Stimulated activated naive B cell treated with anti-CD40 and anti-IgM and Interleukin-4, amounts not matched to agents 10 μg/mL and 1 μg/mL and 100 μg/mL, for 72 hours (primary cell): ENCODE measurements around the gene MAPKAPK3.
A peak's percentile ranks its signal among the peaks of the same experiment; 100 is the strongest.

Source experiments
- ATAC-seq, 2 donors: fragments of 150-1000 bp; cut with Tn5 transposase; replicated peaks; 2 replicates each; pipeline ENCODE4 v1.10.0; 2021; ENCODE audit warnings: moderate library complexity in 1 of 2
- DNase-seq: peaks from one replicate; pipeline ENCODE4 v3.0.0; 2021
- H3K27ac Mint-ChIP-seq: one replicate; pipeline ENCODE4 v1.8.0; 2022; ENCODE audit warnings: mild to moderate bottlenecking, mixed read lengths
- H3K27me3 Mint-ChIP-seq, 2 donors: one replicate each; pipeline ENCODE4 v1.8.0; 2022; ENCODE audit warnings: mixed read lengths in 2 of 2
- H3K36me3 Mint-ChIP-seq, 2 donors: one replicate each; pipeline ENCODE4 v1.8.0; 2022; ENCODE audit warnings: mixed read lengths in 2 of 2, mild to moderate bottlenecking in 1 of 2
- H3K4me1 Mint-ChIP-seq, 2 donors: one replicate each; pipeline ENCODE4 v1.8.0; 2022; ENCODE audit warnings: mixed read lengths in 2 of 2, mild to moderate bottlenecking in 1 of 2
- H3K4me3 Mint-ChIP-seq, 2 donors: one replicate each; pipeline ENCODE4 v1.8.0; 2022; ENCODE audit warnings: mild to moderate bottlenecking in 2 of 2, mixed read lengths in 2 of 2, moderate library complexity in 1 of 2
- H3K9me3 Mint-ChIP-seq, 2 donors: one replicate each; pipeline ENCODE4 v1.8.0; 2022; ENCODE audit warnings: mixed read lengths in 2 of 2, mild to moderate bottlenecking in 1 of 2

Gene MAPKAPK3

GRCh38 chr3:50617096-50617791 is at the start of gene MAPKAPK3:
MAPKAPK3 (plus strand) TSS chr3:50617151; CDS start chr3:50617566, 415 bp downstream.
- no peaks in the 10 kb centered on the region for H3K27me3 Mint-ChIP-seq
- H3K27ac Mint-ChIP-seq: peak within 1 kb of the TSS; percentile 94
- peak within 1 kb of the TSS; percentile 95 to 96 for H3K4me3 Mint-ChIP-seq
- peaks cover 50 to 79% of the 10 kb centered on the region in 2 donors for H3K4me1 Mint-ChIP-seq
- ATAC-seq (peak; percentile 15 to 21), DNase-seq (no peak)
- H3K9me3 Mint-ChIP-seq: no peaks in the 10 kb centered on the region
- H3K36me3 Mint-ChIP-seq: peaks cover 15 to 32% of the 10 kb centered on the region in 2 donors

DNA sequence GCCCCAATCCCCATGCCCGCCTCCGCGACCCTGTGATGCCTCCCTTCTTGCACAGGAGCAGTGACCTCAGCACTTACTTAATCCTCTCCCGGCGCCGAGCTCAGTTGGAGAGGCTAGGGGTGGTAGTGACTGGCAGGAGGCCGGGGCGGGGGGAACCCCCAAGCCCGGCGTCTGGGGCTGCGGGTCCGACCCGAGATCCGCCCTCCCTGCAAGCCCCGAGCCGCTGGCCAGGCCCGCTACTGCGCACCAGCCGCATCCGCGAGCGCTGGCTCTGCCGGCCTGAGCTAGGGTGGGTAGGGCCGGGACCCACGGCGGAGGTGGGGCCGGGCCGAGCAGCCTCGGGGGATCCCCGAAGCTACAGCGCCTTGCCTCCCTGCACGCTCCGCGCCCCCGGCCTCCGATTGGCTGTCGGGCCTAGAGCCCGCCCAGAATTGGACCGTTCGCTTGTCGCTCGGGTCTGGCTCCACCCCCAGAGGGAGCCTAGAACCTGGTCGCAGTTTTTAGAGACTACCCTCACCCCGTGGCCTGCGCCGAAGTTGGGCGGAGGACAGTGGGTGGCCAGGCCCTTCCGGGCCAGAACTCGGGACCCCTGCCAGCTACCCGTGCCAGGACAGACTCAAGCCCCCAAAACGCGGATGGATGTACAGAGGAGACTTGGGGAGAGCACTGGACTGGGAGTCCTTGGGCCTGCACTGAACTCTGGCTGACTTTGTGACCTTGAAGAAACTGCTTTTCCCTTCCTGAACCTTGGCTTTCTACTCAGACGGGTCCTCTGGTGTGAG is 49.4 kb upstream of the MAPKAPK3 start, which contains the start of gene C3orf18:
Gene C3orf18, minus strand, starts transcription at position 362 of the 782 bp plus-strand sequence. CDS start 2,048 bp downstream, outside the sequence.
- H3K27ac Mint-ChIP-seq: peak within 1 kb of the TSS; percentile 98
- H3K4me3 Mint-ChIP-seq: peak within 1 kb of the TSS; percentile 88 to 97
- peak; percentile 83 for ATAC-seq
- peak; percentile 95 for DNase-seq
- H3K4me1 Mint-ChIP-seq: peaks cover 34 to 53% of the 10 kb centered on the region in 2 donors
- H3K27me3 Mint-ChIP-seq: no peaks in the 10 kb centered on the region
- peaks cover 19 to 21% of the 10 kb centered on the region in 2 donors for H3K36me3 Mint-ChIP-seq
- no peaks in the 10 kb centered on the region for H3K9me3 Mint-ChIP-seq

DNA sequence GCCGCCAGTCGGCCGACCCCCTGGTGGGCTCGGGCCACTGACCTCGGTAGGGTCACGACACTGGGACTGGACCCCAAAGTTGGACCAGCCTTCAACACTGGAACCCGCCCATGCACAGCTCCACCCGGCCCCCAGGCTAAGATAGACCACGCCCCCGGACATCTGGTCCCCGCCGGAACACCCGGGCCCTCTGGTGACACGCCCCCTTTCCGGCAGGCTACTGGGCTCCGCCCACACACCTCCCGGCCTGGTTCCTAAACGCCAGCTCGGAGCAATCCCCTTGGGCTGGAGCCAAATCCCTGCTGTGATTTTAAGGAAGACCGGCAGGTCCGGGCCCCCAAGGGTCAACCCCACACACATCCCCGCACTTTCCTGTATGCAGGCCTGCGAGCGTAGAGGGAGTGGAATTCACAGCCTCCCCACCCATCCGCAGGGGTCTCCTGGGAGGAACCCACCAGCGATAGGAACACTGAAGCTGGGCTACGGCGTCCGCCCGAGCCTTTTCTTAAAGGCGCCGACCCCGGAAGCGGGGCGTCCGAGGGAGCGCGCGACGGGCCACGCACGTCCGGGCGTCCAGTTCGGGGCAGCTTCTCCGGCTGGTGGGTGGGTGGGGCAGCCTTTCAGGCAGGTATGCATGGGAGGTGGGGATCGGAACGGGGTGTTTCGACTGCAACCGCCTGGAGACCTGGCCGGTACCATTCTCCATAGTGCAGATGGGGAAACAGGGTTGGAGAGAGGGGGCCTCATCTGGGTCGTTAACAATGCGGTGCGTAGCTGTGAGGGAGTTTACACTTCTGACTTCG is 47.8 kb upstream of the MAPKAPK3 start, which contains the start of gene HEMK1:
Gene HEMK1, plus strand, starts transcription at position 576 of the 803 bp plus-strand sequence. CDS start 1,583 bp downstream, outside the sequence.
- H3K27me3 Mint-ChIP-seq: no peaks in the 10 kb centered on the region
- H3K9me3 Mint-ChIP-seq: no peaks in the 10 kb centered on the region
- peaks cover 43 to 63% of the 10 kb centered on the region in 2 donors for H3K4me1 Mint-ChIP-seq
- H3K4me3 Mint-ChIP-seq: peak within 1 kb of the TSS; percentile 88 to 97
- ATAC-seq (peak; percentile 68 to 69), DNase-seq (peak; percentile 96)
- peak within 1 kb of the TSS; percentile 96 for H3K27ac Mint-ChIP-seq
- peaks cover 21 to 34% of the 10 kb centered on the region in 2 donors for H3K36me3 Mint-ChIP-seq

DNA sequence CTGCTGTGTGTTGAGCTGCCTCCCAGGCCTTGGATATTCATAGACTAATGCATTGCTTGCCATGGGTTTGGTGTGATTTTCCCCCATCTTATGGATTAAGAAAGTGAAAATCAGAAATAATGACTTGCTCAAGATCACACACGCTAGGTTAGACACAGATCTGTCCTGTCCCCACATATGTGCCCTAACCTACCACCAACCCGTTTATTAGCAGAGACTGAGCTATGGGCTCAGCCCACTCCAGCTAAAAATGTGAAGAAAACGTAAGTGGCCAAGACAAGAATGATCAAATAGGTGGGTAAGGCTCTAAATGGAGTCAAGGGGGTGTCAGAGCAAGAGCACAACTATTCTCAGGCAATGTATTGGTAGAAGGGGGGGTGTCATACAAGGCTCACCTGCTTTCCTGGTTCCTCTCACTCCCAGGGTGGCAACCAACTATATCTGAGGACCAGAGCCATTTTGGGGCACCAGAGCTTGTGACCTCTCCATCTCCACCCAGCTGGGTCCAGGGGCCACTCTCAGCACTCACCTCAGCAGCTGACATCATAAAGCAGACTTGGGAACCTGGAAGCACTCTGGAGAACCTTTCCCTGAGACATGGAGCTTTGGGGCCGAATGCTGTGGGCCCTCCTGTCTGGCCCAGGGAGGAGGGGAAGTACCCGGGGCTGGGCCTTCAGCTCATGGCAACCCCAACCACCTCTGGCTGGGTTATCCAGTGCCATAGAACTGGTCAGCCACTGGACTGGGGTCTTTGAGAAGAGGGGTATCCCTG is 46.3 kb upstream of the MAPKAPK3 start:
- peak overlapping the region; percentile 62 for H3K27ac Mint-ChIP-seq
- peaks cover 50 to 74% of the 10 kb centered on the region in 2 donors for H3K4me1 Mint-ChIP-seq
- no peaks in the 10 kb centered on the region for H3K27me3 Mint-ChIP-seq
- H3K4me3 Mint-ChIP-seq: peak overlapping the region; percentile 88 to 97
- no peaks in the 10 kb centered on the region for H3K9me3 Mint-ChIP-seq
- DNase-seq (no peak), ATAC-seq (no peak)
- H3K36me3 Mint-ChIP-seq: peaks cover 15 to 39% of the 10 kb centered on the region in 2 donors

DNA sequence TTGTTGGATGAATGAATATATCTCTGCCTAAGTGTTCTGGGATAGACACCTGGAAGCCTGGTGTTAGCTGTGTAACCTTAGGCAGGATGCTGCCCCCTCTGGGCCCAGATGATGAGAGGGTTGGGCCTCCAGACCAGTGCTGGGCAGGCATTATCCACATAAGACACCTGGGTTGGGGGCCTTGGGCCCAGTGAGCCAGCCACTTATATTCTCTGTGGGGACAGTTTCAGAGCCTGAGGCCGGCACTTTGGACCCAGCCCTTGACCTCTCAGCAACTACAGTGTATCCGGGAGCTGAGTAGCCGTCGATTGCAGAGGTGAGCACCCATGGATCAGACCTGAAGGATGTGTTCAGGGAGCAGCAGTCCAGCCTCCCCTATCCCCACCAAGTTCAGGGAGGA is 45.5 kb upstream of the MAPKAPK3 start:
- Mint-ChIP-seq H3K36me3 (peaks cover 21 to 46% of the 10 kb centered on the region in 2 donors), H3K9me3 (no peaks in the 10 kb centered on the region), H3K27ac (peak overlapping the region; percentile 62), H3K27me3 (no peaks in the 10 kb centered on the region), H3K4me3 (peak overlapping the region in 1 of 2 donors; percentile 88), H3K4me1 (peaks cover 48 to 73% of the 10 kb centered on the region in 2 donors)
- DNase-seq (no peak), ATAC-seq (no peak)

DNA sequence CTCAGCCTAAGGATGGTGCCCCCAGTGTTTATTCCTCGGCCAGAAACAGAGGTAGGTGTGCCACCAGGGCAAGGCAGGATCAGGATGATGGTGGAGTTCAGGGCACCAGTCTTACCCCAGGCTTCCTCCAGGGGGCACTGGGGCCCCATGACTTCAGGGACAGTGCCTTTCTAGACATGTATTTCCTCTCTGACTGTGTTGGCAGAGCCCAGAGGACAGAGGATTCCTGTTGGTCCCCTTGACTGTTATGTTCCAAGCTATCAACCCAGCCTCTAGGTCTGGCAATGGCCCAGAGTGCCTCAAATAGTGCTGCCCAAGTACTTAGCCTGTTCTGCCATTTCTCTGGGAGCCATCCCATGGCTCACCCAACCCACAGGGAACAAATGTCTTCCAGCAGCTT is 44.8 kb upstream of the MAPKAPK3 start:
- DNase-seq: peak; percentile 74
- Mint-ChIP-seq H3K27me3 (no peaks in the 10 kb centered on the region), H3K9me3 (no peaks in the 10 kb centered on the region), H3K27ac (peak overlapping the region; percentile 92), H3K4me1 (peaks cover 44 to 66% of the 10 kb centered on the region in 2 donors), H3K36me3 (peaks cover 22 to 46% of the 10 kb centered on the region in 2 donors), H3K4me3 (peak overlapping the region; percentile 25 to 51)
- ATAC-seq: peak; percentile 28

DNA sequence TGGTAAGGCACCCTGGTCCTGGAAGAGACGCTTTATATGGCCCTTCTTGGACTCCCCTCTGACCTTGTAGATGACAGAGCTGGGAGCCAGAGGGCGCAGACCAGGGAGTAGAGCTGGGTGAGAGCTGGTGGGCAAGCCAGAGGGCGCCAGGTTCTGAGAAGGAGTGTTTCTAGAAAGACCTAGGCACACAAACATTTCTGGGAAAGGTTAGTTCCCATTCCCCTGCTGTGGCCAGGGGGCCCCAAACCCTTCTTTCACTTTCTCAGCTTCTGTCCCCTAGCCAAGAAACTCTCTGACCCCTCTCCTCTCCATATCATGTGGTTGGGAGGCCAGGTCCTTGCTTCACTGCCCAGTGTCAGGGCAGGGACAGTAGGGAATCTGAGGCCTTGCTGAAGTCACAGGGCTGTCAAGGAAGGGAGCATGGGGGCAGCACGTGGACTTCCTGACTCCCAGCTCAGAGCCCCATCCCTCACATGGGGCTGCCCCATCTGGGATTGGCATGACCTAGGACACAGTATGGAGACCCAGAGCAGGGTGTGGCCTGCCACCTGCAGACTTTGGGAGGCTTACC is 44.1 kb upstream of the MAPKAPK3 start:
- H3K27me3 Mint-ChIP-seq: no peaks in the 10 kb centered on the region
- no peaks in the 10 kb centered on the region for H3K9me3 Mint-ChIP-seq
- H3K4me1 Mint-ChIP-seq: peaks cover 42 to 59% of the 10 kb centered on the region in 2 donors
- no peak for DNase-seq
- ATAC-seq: no peak
- peak overlapping the region; percentile 29 to 51 for H3K4me3 Mint-ChIP-seq
- peaks cover 26 to 53% of the 10 kb centered on the region in 2 donors for H3K36me3 Mint-ChIP-seq
- H3K27ac Mint-ChIP-seq: peak overlapping the region; percentile 92

DNA sequence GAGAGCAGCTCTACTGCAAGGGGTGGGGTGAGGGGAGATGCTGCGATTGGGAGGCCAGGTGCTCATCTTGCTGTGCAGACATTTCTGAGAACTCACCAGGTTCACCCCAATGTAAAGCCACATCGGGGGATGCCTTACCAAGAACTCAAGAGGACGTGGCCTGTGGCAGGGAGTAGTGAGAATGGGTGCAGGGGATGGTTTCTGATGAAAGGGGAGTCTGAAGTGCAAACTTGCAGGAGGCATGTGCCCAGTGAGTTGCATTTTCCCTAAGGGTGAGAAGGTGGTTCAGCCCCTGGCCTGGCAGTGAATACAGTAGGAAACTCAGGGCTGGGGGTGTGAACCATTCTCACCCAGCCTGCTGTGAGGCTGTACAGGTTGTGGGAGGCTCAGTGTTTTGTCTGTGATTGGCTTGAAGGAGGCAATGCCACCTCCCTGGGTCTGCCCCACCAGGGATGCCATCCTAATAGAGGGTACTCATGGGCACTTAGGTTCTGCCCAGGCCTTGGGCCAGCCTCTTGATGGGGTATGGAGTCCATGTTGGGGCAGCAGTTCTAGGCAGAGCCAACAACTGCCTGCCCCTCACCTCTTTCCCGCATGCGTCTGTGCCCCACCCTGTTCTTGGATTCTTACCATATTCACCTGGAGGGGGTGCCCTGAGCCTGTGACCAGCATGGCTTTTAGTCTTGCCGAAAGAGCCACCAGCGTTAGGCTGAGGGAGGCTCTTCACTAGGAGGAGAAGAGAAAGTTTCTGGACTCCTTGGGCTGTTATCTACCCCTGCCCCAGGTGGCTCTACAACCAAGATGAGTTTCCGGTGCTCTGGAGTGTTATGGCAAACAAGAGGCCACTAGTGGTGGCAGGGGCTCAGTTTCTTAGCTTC is 43.1 kb upstream of the MAPKAPK3 start:
- Mint-ChIP-seq H3K4me1 (peaks cover 40 to 55% of the 10 kb centered on the region in 2 donors), H3K27ac (peak overlapping the region; percentile 92), H3K27me3 (no peaks in the 10 kb centered on the region), H3K4me3 (peak overlapping the region; percentile 29 to 31), H3K9me3 (no peaks in the 10 kb centered on the region), H3K36me3 (peaks cover 26 to 60% of the 10 kb centered on the region in 2 donors)
- ATAC-seq (peak; percentile 16 to 49), DNase-seq (peak; percentile 48)

DNA sequence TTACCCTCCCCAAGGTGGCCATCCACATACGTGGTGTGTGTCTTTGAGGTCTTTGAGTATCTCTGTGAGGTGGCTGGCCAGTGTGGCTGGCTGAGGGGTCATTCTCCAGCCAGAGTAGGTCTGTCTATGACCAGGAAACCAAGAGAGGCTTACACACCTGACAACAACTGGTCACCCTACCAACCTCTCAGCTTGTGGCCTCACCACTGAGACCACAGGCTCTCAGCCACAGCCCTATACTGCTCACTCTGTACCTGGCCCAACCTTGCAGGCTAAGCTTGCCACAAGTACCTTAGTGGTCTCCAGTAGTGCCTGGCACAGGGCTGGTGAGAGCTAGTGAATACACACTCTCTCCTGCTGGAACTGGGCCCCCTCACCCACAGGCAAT is 42.5 kb upstream of the MAPKAPK3 start:
- no peak for DNase-seq
- no peak overlapping the region for H3K4me3 Mint-ChIP-seq
- H3K9me3 Mint-ChIP-seq: no peaks in the 10 kb centered on the region
- H3K36me3 Mint-ChIP-seq: peaks cover 26 to 62% of the 10 kb centered on the region in 2 donors
- no peaks in the 10 kb centered on the region for H3K27me3 Mint-ChIP-seq
- no peak for ATAC-seq
- peaks cover 39 to 55% of the 10 kb centered on the region in 2 donors for H3K4me1 Mint-ChIP-seq
- peak overlapping the region; percentile 60 for H3K27ac Mint-ChIP-seq

- Mint-ChIP-seq H3K4me1 (peaks cover 38 to 54% of the 10 kb centered on the region in 2 donors), H3K4me3 (no peak overlapping the region), H3K36me3 (peaks cover 33 to 67% of the 10 kb centered on the region in 2 donors), H3K27ac (no peak overlapping the region), H3K9me3 (no peaks in the 10 kb centered on the region), H3K27me3 (no peaks in the 10 kb centered on the region)
- ATAC-seq: no peak
- no peak for DNase-seq
Measured at GRCh38 chr3:50575372-50575771, 41.6 kb upstream of the MAPKAPK3 start.

DNA sequence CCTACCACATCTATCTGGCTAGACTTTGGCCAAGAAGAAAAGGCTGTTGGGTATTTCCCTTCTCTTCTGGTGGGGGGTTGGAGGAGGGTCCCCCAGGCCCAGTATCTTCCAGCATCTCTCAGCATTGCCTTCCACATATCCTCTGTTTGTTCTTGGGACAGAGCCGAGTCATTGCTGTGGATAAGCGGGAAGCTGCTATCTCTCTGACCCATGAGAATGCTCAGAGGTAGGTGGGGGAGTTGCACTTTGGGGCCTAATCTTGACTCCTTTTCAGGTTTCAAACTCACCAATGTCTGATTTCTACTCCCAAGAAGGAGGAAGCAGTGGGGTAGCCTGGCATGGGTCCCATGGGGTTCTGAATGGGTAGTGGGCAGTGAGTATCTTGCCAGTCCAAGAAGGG is 39.6 kb upstream of the MAPKAPK3 start:
- Mint-ChIP-seq H3K36me3 (peaks cover 36 to 75% of the 10 kb centered on the region in 2 donors), H3K9me3 (no peaks in the 10 kb centered on the region), H3K4me1 (peaks cover 20 to 35% of the 10 kb centered on the region in 2 donors), H3K27me3 (no peaks in the 10 kb centered on the region), H3K27ac (peak overlapping the region; percentile 51), H3K4me3 (no peak overlapping the region)
- ATAC-seq (no peak), DNase-seq (no peak)

GRCh38 chr3:50580683-50581458 is 36.1 kb upstream of the MAPKAPK3 start:
- Mint-ChIP-seq H3K36me3 (peaks cover 43 to 71% of the 10 kb centered on the region in 2 donors), H3K4me3 (no peak overlapping the region), H3K27ac (peak overlapping the region; percentile 62), H3K4me1 (peaks cover 15 to 29% of the 10 kb centered on the region in 2 donors), H3K27me3 (no peaks in the 10 kb centered on the region), H3K9me3 (no peaks in the 10 kb centered on the region)
- ATAC-seq (no peak), DNase-seq (no peak)
